ENCODE results near the gene LEKR1. TPM values are rescaled to one million over a fixed set of nuclear protein-coding genes. Genes with fewer than 3 reads are reported as not detected.

Gene LEKR1
- total and polyA plus RNA-seq, 2 of the 13 experiments (the other 11 are each of a cell fraction or from before 2014, with no cell fraction given) = 0.49 to 1.5 TPM

- no peak for DNase-seq (ENCODE audit: low spot score)
- H3K27me3 ChIP-seq (ENCODE audit: control insufficient read depth in 1 of 2, insufficient read depth in 2 of 2, low read length in 2 of 2) = no peaks in the 10 kb centered on the region
- TF ChIP-seq TCF12 (IDR thresholded peaks at IDR 0.05) (no peak), TCF12 (CRISPR knock-in tag; IDR thresholded peaks at IDR 0.05) (no peak), KLF6 (CRISPR knock-in tag; IDR thresholded peaks at IDR 0.05) (no peak), SRSF4 (IDR thresholded peaks at IDR 0.05; ENCODE audit: low read depth, low read length, poor library complexity, severe bottlenecking) (no peak), ZNF574 (CRISPR knock-in tag; IDR thresholded peaks at IDR 0.05) (no peak), IRF9 (CRISPR knock-in tag; IDR thresholded peaks at IDR 0.05; ENCODE audit: borderline replicate concordance) (no peak), SP1 (IDR thresholded peaks at IDR 0.05) (no peak), SP1 (CRISPR knock-in tag; IDR thresholded peaks at IDR 0.05) (no peak), ZSCAN25 (CRISPR knock-in tag; IDR thresholded peaks at IDR 0.05) (no peak), HOXA5 (CRISPR knock-in tag; IDR thresholded peaks at IDR 0.05) (no peak)
- FAIRE-seq = no peak
- no peaks in the 10 kb centered on the region for H3K36me3 ChIP-seq (replicated peaks in 1 of 2; ENCODE audit: control insufficient read depth in 1 of 2, insufficient read depth in 2 of 2, low read length in 2 of 2)
- no peaks in the 10 kb centered on the region for H3K9me3 ChIP-seq (ENCODE audit: low read length)
- no TSS peak for BruUV-seq (replicated peaks)
- no peak overlapping the region for H3K27ac ChIP-seq (ENCODE audit: extremely low read length, insufficient read depth, low read length)
- ChIA-PET POLR2A (no interaction called here), CTCF (ENCODE audit: low intra/inter-chr PET ratio, low total read pairs) (no interaction called here)
- no peaks in the 10 kb centered on the region for H3K4me1 ChIP-seq (ENCODE audit: insufficient read depth, low read length)
- no peaks in the 10 kb centered on the region for H4K20me1 ChIP-seq (ENCODE audit: insufficient read depth, low read length)
- no peak overlapping the region for H3K4me2 ChIP-seq (ENCODE audit: low read depth, low read length)
- in situ Hi-C loops (cut with HindIII; ENCODE audit: extremely low pct_ligation_motif_present, low pct_unique_long_range_greater_than_20kb) (no loop called here), intact Hi-C loops (cut with micrococcal nuclease; ENCODE audit: unreplicated experiment) (no loop called here)
- H3K4me3 ChIP-seq (replicated peaks in 1 of 3; ENCODE audit: insufficient read depth in 1 of 3, low read depth in 2 of 3, low read length in 3 of 3) = no peak overlapping the region
- no peak overlapping the region for H2AFZ ChIP-seq (ENCODE audit: low read length)
- no peak overlapping the region for H3K9ac ChIP-seq (ENCODE audit: insufficient read depth, low read depth, low read length)
- ATAC-seq = no peak
- H3K79me2 ChIP-seq (ENCODE audit: insufficient read depth, low read length) = no peaks in the 10 kb centered on the region
- WGBS (ENCODE audit: low lambda C conversion rate) = 0% methylated on average over 1 of the region's 1 CpG
Measured at GRCh38 chr3:157026091-157026490, 199.9 kb downstream of the LEKR1 start.
